Stimulated activated CD4-positive, alpha-beta T cell treated with anti-CD3 and anti-CD28 coated beads, Interleukin-15, amount 100 ng/mL, for 1 hour (primary cell): ENCODE data around the gene POLD4.

Source experiments
- DNase-seq, 2 donors: peaks; one replicate each; pipeline ENCODE4 v3.0.0-alpha.2; 2020; ENCODE audit warnings: low read depth in 1 of 2, low spot score in 1 of 2

Gene POLD4

GRCh38 chr11:67371189-67371910 lies 18.0 kb upstream of the POLD4 start:
- no peak for DNase-seq

DNA sequence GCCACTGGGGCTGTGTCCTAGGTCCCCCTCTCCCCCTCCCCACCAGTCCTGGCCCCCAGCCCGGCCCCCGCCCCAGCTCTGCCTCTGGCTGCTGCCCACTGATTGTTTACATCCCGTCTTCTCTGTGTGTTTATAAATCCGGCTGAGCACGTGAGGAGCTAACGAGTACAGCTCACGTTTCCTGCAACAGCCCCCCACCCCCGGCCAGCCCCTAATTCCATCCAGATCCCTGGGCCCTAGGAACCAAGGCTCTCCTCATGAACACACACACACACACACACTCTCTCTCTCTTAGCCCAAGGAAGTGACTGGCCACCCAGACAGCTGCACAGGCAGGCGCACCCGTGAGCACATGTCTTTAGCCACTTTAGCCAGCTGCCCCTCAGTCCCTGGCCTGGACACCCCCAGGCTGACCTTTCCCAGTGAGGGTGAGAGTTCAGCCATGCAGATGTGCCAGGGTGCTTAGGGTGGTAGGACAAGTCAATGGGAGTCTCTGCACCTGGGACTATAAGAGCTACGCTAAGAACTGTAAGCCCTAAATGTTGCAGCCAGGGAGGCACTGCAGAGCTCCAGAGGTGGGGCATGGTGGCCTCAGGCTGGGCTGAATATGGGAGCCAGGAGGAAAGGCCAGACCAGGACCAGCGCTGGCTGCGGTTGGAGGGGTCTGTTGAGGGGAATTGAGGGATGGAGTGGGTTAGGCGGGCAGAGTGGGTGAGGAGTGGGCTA lies 17.2 kb upstream of the POLD4 start:
- no peak for DNase-seq

GRCh38 chr11:67369801-67370284 lies 16.5 kb upstream of the POLD4 start:
- DNase-seq, result no peak

DNA sequence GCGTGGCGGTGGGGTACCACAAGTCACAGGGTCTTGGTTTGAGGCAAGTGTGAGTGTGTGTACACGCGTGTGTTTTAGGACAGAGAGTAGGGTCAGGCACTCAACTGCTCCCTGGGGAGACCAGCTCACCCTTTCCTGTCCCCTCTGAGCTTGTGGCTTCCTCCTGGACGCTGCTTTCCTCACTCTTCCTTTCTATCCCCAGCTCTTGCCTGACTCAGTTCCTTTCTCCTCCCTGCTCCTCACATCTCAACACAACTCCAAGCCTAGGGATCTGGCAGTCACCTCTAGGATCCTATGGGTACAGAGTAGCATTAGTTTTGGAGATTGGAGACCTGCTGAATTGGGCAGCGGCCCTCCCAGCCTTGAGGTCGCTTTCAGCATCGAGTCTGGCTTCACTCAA lies 15.9 kb upstream of the POLD4 start:
- no peak for DNase-seq

DNA sequence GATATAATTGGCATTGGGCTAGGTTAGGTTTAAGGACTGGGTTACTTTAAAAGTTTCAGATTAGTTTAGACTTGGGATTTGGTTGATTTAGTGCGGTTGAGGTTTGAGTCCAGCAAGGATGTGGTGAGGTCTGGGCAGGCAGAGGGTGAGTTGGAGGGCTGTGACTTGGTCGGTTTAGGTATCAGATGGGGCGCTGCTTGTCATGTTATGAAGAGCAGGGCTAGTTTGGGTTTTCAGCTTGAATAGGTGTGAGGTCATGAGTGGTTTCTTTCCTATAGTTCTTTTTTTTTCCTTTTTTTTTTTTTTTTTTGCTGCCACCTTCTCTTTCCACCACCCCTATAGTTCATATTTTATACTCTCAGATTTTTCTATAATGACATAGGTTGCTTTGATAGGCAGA lies 15.3 kb upstream of the POLD4 start:
- no peak for DNase-seq

GRCh38 chr11:67367761-67368227 lies 14.4 kb upstream of the POLD4 start:
- no peak for DNase-seq

DNA sequence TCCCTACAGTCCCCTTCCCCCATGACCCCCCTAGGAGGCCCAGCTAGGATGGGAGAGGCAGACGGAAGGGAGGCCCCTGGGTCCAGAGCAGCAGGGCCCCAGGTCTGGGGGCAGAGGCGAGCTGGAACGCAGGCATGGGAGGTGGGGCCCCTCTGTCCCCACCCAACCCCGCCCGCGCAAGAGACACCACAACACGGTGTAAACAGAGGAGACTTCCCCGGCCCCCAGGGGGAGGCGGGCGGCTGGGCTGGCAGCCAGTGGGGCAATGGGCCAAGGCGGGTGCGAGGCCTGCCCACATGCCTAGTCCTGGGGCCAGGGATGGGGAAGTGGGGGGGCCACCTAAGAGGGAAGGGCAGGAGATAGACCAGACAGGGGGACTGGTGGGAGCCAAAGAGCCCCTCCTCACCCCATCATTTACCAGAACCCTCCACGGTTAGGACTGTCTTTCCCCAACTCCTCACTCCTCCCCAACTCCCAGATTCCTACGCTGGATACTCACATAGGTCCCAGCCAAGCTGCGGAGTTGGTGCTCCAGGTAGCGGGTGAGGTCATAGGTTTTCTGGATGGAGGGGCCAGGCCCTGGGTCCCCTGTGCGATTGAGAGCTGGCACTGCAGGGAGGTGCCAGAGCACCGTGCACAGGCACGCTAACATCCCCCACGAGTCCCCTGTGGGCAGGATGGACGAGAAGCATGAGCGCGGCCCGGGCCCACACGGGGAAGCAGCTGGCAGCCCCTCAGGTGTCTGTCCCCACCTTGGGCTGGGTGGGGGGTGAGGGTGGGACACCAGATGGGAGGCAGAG lies 13.8 kb upstream of the POLD4 start:
- no peak for DNase-seq

DNA sequence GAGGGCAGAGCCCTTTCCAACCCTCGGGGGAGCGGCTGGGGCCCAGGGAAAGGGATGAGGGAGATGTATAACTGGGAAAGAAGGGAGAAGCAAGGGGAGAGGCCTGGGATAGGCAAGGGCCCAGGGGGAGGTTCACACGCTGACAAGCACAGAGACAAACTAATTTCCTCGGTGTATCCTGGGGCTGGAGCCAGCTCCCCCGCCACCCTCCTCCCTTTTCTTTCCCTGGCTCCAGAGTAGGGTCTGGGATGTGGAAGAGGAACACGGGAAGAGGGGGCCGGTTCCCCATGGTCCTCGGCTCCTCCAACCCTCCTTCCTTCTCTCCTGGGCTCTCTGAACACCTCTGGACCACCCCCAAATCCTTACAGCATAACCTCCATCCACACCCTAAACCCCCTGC lies 13.2 kb upstream of the POLD4 start:
- DNase-seq, result no peak

GRCh38 chr11:67365736-67366444 lies 12.5 kb upstream of the POLD4 start:
- no peak for DNase-seq

DNA sequence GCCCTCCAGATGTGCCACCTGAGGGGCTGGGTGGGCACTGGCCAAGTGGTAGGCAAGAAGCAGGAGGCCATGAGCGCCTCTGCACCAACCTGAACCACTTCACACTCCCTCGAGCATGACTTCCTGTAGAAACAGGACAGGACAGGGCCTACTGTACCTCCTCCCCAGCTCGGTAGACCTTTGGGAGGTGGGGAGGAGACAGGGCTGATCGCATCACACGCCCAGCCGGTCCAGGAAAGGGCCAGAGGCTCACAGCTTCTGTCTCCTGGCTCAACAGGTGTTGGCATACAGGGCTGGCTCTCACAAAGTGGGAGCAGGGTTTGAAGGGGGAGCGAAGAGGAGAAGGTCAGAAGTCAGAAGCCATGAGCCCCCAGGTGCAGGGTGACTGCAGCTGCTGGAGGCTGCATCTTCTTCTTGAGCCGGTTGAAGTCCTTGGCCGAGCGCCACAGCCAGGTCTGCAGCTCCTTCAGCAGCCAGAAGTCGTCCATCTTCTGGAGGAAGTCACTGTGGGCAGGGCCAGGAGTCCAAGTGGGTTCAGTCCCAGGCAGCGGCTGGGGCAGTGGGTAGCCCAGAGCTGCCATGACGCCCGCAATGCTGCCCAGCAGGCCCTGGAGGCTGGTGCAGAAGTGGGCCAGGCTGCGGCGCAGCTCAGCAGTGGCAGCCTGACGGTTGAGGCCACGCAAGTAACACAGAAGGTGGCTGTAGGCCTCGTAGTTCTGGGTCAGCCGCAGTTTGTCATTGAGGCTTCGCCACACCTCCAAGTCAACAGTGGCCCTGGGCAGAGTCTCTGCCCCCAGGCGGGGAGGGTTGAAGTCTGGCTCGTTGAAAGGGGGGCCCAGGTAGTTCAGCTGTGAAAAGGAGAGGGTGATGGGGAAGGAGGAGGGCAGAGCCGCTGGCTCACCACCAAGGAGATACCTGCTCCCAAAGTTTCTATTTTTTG lies 11.7 kb upstream of the POLD4 start:
- no peak for DNase-seq

DNA sequence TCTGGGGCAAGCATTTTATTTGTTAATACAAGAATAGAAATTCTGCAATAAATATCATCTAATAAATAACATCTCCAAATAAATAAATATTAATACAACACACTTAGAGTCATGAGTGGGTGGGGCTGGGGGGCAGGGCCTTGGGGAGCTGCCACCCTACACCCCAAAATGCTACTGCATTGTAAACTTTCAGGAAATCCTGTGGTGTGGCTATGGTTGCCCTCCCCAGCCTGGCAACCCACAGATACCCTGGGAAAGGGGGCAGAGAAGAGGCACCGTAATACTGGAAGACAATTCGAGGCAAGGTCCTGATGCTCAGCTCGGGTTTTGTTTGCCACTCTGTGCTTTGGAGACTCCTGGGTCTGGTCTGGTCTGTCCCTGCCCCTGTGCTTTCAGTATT lies 10.8 kb upstream of the POLD4 start:
- no peak for DNase-seq

DNA sequence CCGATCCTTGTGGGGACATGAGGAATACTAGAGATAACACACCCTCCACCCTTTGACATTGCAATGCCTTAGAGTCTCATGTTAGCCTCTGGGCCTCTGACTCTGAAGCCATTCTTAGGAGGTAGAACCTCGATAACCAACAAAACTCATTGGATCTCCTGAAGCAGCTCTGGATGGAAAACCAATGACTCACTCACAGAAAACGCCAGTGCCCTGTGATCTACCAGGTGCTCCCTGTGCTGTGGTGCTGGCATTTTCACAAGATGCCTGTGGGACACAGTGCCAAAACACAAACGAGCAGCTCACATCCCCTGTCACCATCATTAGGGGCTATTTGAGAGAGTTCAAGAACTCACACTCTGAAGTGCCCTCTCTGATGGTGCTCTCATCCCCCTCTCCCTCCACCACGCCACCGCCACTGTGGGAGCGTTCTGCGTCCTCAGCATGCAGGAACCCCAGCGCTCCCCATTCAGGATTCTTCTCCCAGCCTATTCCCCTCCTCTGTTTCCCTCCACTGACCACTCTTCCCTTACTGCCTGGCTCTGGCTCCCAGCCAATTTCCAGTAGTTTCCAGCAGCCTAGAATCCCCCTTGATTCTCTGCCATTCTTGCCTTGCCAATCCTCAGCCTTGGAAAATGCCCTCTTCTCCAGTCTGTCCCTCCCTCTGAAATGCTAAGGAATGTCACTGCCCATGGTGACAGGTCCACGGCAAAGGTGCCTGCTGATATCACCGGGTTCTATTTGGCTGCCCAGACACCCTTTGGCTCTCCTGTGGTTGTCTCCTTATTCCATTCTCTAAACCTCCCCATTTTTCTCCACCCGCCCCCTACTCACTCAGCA lies 4.7 kb upstream of the POLD4 start:
- DNase-seq, result no peak

GRCh38 chr11:67356864-67357561 lies 3.7 kb upstream of the POLD4 start:
- peak in 1 of 2 donors; percentile 44 for DNase-seq

DNA sequence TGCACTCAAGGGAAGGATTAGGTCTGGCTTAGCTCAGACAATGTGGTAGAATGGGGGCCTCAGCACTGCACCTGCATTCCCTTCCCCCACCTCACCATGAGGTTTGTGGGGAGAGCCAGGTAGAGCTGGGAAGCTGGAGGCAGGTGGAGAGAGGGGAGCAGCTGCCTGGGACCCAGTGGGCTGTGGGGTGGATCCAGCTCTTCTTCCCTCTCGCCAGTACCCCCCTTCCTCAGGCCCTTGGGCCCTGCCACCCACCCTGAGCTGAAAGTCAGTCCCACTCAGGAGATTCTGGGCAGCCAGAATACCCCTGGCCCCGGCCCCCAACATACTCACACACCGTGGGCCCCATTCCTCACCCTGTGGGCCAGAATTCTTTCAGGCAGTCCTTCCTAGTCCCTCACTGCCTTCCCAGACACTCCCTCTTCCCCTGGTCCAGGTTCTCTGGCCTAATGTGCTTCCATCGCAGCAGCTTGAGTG lies 3.1 kb upstream of the POLD4 start:
- no peak for DNase-seq

DNA sequence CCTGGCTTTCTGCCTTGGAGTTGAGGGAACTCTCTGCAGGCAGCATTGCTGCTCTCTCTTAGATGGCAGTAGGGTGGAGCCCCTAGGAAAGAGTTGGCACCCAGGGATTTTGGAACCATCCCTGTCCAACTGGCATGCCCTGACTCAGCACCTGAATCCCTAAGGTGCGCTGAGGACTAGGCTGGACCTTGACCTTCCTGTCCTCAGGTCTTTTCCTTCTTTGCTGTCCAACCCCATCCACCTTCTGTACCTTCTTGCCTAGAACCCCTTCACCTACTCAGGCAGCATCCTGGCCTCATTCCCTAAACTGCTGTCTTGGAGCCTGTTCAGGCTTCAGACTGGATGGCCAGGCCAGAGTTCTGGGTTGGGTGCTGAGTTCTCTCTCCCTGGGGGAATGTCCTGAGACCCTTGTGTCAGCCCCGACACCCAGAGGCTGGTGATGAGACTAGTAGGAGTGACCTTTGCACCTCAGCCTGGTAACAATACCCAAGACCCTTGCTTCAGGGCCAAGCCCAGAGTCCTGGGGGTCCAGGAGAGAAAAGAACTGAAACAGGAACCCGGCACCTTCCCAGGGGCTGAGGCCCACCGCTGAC lies 2.5 kb upstream of the POLD4 start:
- DNase-seq, result no peak

- no peak for DNase-seq
Measured at GRCh38 chr11:67355023-67355793, 1.9 kb upstream of the POLD4 start.
